CD4-positive, alpha-beta T cell (primary cell): ENCODE results near the gene CCDC178. TPM values are rescaled to one million over a fixed set of nuclear protein-coding genes. Genes with fewer than 3 reads are reported as not detected.

Source experiments
- ATAC-seq: fragments of 200-7000 bp; cut with Tn5 transposase; one replicate; pipeline ENCODE4 v1.10.0; 2022; ENCODE audit warnings: mild to moderate bottlenecking; ENCODE audit not compliant: poor library complexity
- CTCF ChIA-PET: fragments of 350-600 bp; sonication (Branson Sonifier 250); formaldehyde crosslinking; loops from one replicate; lab custom pipeline; 2021; ENCODE audit warnings: antibody characterized with exemption, inconsistent platforms; lab: Charles Lee
- POLR2A ChIA-PET: fragments of 350-600 bp; sonication (Branson Sonifier 250); formaldehyde crosslinking; loops from one replicate; lab custom pipeline; 2021; ENCODE audit warnings: antibody characterized with exemption, inconsistent platforms; lab: Charles Lee
- DNase-seq, 14 experiments: peaks; one replicate each; pipeline ENCODE4 v3.0.0-alpha.2; 2013 to 2020; ENCODE audit warnings: mixed read lengths in 2 of 14
- H3K27ac ChIP-seq, 2 donors: one replicate each; pipeline versions ENCODE4 v1.5.1 to v1.7.0; 2013; ENCODE audit warnings: low read length in 2 of 2, low read depth in 1 of 2, mild to moderate bottlenecking in 1 of 2
- H3K27me3 ChIP-seq, 2 experiments: 1 replicate in 1 of 2; 2 replicates in 1 of 2; pipeline versions ENCODE4 v1.6.1 to v1.7.0; 2013; ENCODE audit warnings: low read length in 2 of 2, control low read depth in 1 of 2, mild to moderate bottlenecking in 1 of 2, moderate library complexity in 1 of 2; ENCODE audit not compliant: insufficient read depth in 2 of 2, control insufficient read depth in 1 of 2
- H3K36me3 ChIP-seq: one replicate; pipeline ENCODE4 v1.6.1; 2013; ENCODE audit warnings: low read length, control low read depth; ENCODE audit not compliant: insufficient read depth
- H3K4me1 ChIP-seq: one replicate; pipeline ENCODE4 v1.6.1; 2013; ENCODE audit warnings: low read length, control low read depth; ENCODE audit not compliant: insufficient read depth
- H3K4me3 ChIP-seq: one replicate; pipeline ENCODE4 v1.5.1; 2013; ENCODE audit warnings: mild to moderate bottlenecking, low read length, moderate library complexity
- H3K9me3 ChIP-seq, 2 experiments: 1 replicate in 1 of 2; 2 replicates in 1 of 2; pipeline versions ENCODE4 v1.6.1 to v1.7.0; 2013; ENCODE audit warnings: low read length in 2 of 2, mild to moderate bottlenecking in 2 of 2, control low read depth in 1 of 2, moderate library complexity in 1 of 2; ENCODE audit not compliant: control insufficient read depth in 1 of 2, insufficient read depth in 1 of 2
- H3K27ac Mint-ChIP-seq: one replicate; pipeline ENCODE4 v1.8.0; 2020; ENCODE audit warnings: mixed read lengths
- H3K27me3 Mint-ChIP-seq: one replicate; pipeline ENCODE4 v1.8.0; 2021; ENCODE audit warnings: mixed read lengths
- H3K36me3 Mint-ChIP-seq: one replicate; pipeline ENCODE4 v1.8.0; 2021; ENCODE audit warnings: low read depth, mixed read lengths
- H3K4me1 Mint-ChIP-seq: one replicate; pipeline ENCODE4 v1.8.0; 2021; ENCODE audit warnings: low read depth, mixed read lengths
- H3K4me3 Mint-ChIP-seq: one replicate; pipeline ENCODE4 v1.8.0; 2020; ENCODE audit warnings: mild to moderate bottlenecking, mixed read lengths
- H3K9me3 Mint-ChIP-seq: one replicate; pipeline ENCODE4 v1.8.0; 2020; ENCODE audit warnings: mixed read lengths
- CTCF ChIP-seq: fragments of 200-600 bp; IDR thresholded peaks from one replicate; pipeline ENCODE4 v1.8.0; 2022; ENCODE audit warnings: antibody characterized with exemption, mild to moderate bottlenecking
- intact Hi-C, 2 experiments: fragments of 100-400 bp; cut with DNase I in 1 of 2; cut with micrococcal nuclease in 1 of 2; formaldehyde crosslinking; loops; one replicate each; pipeline versions ENCODE4 v1.15.1 to v1.9.0; 2023 to 2025; cut with DNase I, micrococcal nuclease
- total RNA-seq, 174 experiments: library from RNA in 2 of 174; stranded (reverse) in 2 of 174; gene quantifications; one replicate each; pipeline ENCODE4 v1.2.3 and lab custom pipeline; 2021 to 2026

Gene CCDC178
- total RNA-seq, 2 experiments from 2014 or later: not detected

DNA sequence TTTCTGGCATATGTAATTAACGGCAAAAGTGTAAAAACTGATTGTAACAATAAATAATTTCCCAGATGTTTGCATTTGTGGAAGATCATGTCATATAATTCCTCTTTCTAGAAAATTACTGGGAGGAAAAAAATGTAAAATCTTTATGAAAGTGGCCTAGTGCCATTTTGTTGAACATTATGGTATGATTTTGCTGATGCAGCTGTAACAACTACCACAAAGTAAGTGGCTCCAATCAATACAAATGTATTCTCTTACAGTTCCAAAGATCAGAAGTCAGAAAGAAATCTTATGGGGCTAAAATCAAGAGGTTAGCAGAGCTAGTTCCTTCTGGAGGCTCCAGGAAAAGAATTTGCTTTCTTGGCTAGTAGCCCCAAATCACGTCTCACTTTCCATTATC lies 281.4 kb downstream of the CCDC178 start:
- ChIA-PET CTCF (no interaction called here), POLR2A (no interaction called here)
- Mint-ChIP-seq H3K9me3 (peaks cover 8% of the 10 kb centered on the region), H3K4me1 (no peaks in the 10 kb centered on the region), H3K36me3 (no peaks in the 10 kb centered on the region), H3K4me3 (no peak overlapping the region), H3K27ac (no peak overlapping the region), H3K27me3 (no peaks in the 10 kb centered on the region)
- intact Hi-C loops: no loop called here
- TF ChIP-seq CTCF: no peak
- Histone ChIP-seq H3K4me3 (no peak overlapping the region), H3K4me1 (no peaks in the 10 kb centered on the region), H3K27ac (no peak overlapping the region), H3K27me3 (no peaks in the 10 kb centered on the region), H3K9me3 (peaks cover 0 to 2% of the 10 kb centered on the region in 2 experiments), H3K36me3 (no peaks in the 10 kb centered on the region)
- DNase-seq (no peak), ATAC-seq (no peak)

DNA sequence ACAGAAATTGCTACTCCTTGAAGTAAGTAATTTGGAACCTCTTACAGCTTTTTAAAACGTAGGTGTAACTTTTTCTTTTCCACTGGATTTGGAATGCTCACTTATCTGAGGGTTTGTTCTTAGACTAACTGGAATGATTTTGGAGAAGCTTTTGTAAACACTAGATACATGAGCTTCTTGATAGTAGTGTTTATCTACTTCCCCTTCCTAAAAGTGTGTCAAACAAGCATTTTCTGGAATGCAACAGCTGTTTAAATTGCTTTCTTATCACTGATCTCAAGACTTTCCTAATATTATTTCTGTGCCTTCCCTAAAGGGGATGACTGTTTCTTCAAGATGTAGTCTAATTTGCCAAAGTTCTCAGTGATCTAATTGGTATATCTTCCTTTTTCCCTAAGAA lies 282.6 kb downstream of the CCDC178 start:
- Histone ChIP-seq H3K36me3 (no peaks in the 10 kb centered on the region), H3K27me3 (no peaks in the 10 kb centered on the region), H3K27ac (no peak overlapping the region), H3K4me1 (no peaks in the 10 kb centered on the region), H3K4me3 (no peak overlapping the region), H3K9me3 (no peaks in the 10 kb centered on the region)
- no peak overlapping the region for H3K27ac Mint-ChIP-seq
- H3K36me3 Mint-ChIP-seq: no peaks in the 10 kb centered on the region
- H3K4me3 Mint-ChIP-seq: no peak overlapping the region
- no peak for DNase-seq
- H3K4me1 Mint-ChIP-seq: no peaks in the 10 kb centered on the region
- peaks cover 7% of the 10 kb centered on the region for H3K9me3 Mint-ChIP-seq
- intact Hi-C loops: no loop called here
- no peaks in the 10 kb centered on the region for H3K27me3 Mint-ChIP-seq
- TF ChIP-seq CTCF: no peak
- ATAC-seq: no peak
- ChIA-PET CTCF (no interaction called here), POLR2A (no interaction called here)

DNA sequence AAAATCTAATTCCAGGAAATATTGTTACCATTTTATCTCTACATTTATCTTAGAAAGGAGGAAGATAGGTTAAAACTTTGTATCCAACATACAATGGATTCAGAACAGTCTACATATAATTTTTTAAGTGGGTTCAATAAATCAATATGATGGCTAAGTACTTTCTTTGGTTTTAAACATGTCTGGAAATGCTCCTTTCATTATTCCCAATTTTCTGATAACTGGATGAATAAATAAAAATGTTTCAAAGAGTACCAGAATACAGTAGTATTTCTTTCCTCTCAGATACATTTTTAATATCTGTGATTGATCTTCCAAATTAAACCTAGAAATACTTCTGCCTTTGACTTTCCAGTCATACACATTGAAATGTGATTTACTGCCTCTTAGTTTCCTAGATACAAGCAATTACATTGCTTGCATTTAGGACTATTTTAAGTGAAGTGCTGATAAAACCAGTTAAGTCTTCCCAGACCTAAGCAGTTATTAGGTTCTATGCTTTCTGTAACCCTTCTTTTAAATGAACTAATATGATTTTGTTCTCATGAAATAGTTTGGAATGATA lies 283.5 kb downstream of the CCDC178 start:
- Histone ChIP-seq H3K36me3 (no peaks in the 10 kb centered on the region), H3K27ac (no peak overlapping the region), H3K4me1 (no peaks in the 10 kb centered on the region), H3K27me3 (no peaks in the 10 kb centered on the region), H3K4me3 (no peak overlapping the region), H3K9me3 (no peaks in the 10 kb centered on the region)
- DNase-seq (no peak), ATAC-seq (no peak)
- no peak for TF ChIP-seq CTCF
- H3K9me3 Mint-ChIP-seq: peaks cover 2% of the 10 kb centered on the region
- intact Hi-C loops: no loop called here
- H3K27ac Mint-ChIP-seq: no peak overlapping the region
- H3K27me3 Mint-ChIP-seq: no peaks in the 10 kb centered on the region
- H3K4me3 Mint-ChIP-seq: no peak overlapping the region
- ChIA-PET CTCF (no interaction called here), POLR2A (no interaction called here)
- no peaks in the 10 kb centered on the region for H3K4me1 Mint-ChIP-seq
- H3K36me3 Mint-ChIP-seq: no peaks in the 10 kb centered on the region
